Activated naive CD8-positive, alpha-beta T cell treated with anti-CD3 and anti-CD28 coated beads, Interleukin-2, amount 50 U/mL, for 16 hours (primary cell): ENCODE data around the gene PTPRN2.
"Not testable (repeated sequence)": the region's sequence is repeated elsewhere in the genome, so short reads cannot be mapped to it uniquely, and the experiment has no call there.

Source experiments
- DNase-seq: peaks from one replicate; pipeline ENCODE4 v3.0.0-alpha.2; 2020; ENCODE audit warnings: low read depth, low spot score

Gene PTPRN2

GRCh38 chr7:158229945-158230344 is 357.7 kb downstream of the PTPRN2 start:
- DNase-seq, result no peak

GRCh38 chr7:158228986-158229385 is 358.6 kb downstream of the PTPRN2 start:
- DNase-seq, result no peak

GRCh38 chr7:158228131-158228530 is 359.5 kb downstream of the PTPRN2 start:
- DNase-seq, result no peak

- no peak for DNase-seq
These were observed 360.2 kb downstream of the PTPRN2 start for GRCh38 chr7:158227258-158227984.

- no peak for DNase-seq
These were observed 371.4 kb downstream of the PTPRN2 start for GRCh38 chr7:158216198-158216597.

- no peak for DNase-seq
These were observed 378.2 kb downstream of the PTPRN2 start for GRCh38 chr7:158209435-158209834.

- DNase-seq, result no peak
These were observed 381.3 kb downstream of the PTPRN2 start for GRCh38 chr7:158206341-158206740.

GRCh38 chr7:158204453-158204852 is 383.2 kb downstream of the PTPRN2 start:
- DNase-seq, result no peak

GRCh38 chr7:158203948-158204347 is 383.7 kb downstream of the PTPRN2 start:
- not testable (repeated sequence) for DNase-seq

- no peak for DNase-seq
These were observed 393.2 kb downstream of the PTPRN2 start for GRCh38 chr7:158194365-158194900.

- DNase-seq, result no peak
These were observed 394.2 kb downstream of the PTPRN2 start for GRCh38 chr7:158193446-158193845.

GRCh38 chr7:158192956-158193355 is 394.7 kb downstream of the PTPRN2 start:
- no peak for DNase-seq

- DNase-seq, result no peak
These were observed 395.3 kb downstream of the PTPRN2 start for GRCh38 chr7:158192184-158192835.

GRCh38 chr7:158191671-158192070 is 396.0 kb downstream of the PTPRN2 start:
- DNase-seq, result no peak

GRCh38 chr7:158190756-158191155 is 396.9 kb downstream of the PTPRN2 start:
- no peak for DNase-seq

- no peak for DNase-seq
These were observed 398.9 kb downstream of the PTPRN2 start for GRCh38 chr7:158188676-158189075.

- DNase-seq, result no peak
These were observed 400.0 kb downstream of the PTPRN2 start for GRCh38 chr7:158187694-158187994.

GRCh38 chr7:158186864-158187693 is 400.5 kb downstream of the PTPRN2 start:
- no peak for DNase-seq

- DNase-seq, result no peak
These were observed 401.2 kb downstream of the PTPRN2 start for GRCh38 chr7:158186406-158186805.

- DNase-seq, result no peak
These were observed 402.0 kb downstream of the PTPRN2 start for GRCh38 chr7:158185653-158186052.

- no peak for DNase-seq
These were observed 404.2 kb downstream of the PTPRN2 start for GRCh38 chr7:158183431-158183830.

- DNase-seq, result no peak
These were observed 411.0 kb downstream of the PTPRN2 start for GRCh38 chr7:158176561-158177173.
